Measurements from ENCODE around the gene CTSZ. TPM values are rescaled to one million over a fixed set of nuclear protein-coding genes. Genes with fewer than 3 reads are reported as not detected.

The CTSZ gene
- total RNA-seq, 4 donors from 2014 or later = 165 to 410 (median 217) TPM

DNA sequence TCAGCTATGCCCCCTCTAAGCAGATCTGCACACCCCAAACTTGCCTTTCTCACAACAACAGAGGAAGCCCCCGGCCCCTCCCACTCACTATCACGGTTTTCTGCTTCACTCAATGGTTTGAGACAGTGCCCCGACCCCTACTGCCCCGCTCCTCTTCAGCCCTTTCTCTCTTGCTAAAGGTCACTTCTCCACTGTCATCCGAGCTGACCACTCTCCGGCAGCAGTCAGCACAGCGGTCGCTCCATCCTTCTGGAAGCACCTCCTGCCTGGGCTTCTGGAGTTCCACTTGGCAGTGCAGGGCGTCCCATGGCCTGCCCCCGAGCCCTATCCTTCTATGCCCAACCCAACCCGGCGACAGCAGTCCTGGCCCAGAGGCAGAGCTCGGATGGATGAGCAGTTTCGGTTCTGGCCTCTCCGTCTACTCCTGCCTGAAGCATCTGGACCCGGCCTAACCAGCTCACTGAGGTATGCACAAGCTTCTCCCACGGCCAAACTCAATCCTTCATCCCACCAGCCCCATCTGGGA is 4.1 kb downstream of the CTSZ start:
- ATAC-seq (ENCODE audit: low FRiP score) (no peak), DNase-seq (ENCODE audit: low spot score) (no peak)
- TF ChIP-seq CTCF (IDR thresholded peaks at IDR 0.05) = no peak

DNA sequence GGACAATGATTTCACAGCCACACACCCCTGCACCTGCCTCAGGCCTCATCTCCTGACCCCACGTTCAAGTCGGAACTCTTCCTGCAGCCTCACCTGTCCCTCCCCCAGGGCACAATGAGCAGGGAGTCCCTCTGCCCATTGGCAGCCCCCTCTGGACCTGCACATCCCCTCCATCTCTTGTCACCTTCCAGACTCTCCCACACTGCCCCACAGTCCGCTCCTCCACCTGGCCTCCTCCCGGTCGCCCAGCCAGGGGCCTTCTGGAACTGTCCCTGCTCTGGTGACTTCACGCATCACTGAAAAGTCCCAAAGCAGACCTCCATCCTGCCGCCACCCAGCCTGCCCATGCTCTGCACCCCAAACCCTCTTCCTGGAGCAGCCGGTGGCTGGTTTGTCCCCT is 4.7 kb downstream of the CTSZ start:
- no peak for DNase-seq (ENCODE audit: low spot score)
- no peak for ATAC-seq (ENCODE audit: low FRiP score)
- TF ChIP-seq CTCF (IDR thresholded peaks at IDR 0.05) = no peak

DNA sequence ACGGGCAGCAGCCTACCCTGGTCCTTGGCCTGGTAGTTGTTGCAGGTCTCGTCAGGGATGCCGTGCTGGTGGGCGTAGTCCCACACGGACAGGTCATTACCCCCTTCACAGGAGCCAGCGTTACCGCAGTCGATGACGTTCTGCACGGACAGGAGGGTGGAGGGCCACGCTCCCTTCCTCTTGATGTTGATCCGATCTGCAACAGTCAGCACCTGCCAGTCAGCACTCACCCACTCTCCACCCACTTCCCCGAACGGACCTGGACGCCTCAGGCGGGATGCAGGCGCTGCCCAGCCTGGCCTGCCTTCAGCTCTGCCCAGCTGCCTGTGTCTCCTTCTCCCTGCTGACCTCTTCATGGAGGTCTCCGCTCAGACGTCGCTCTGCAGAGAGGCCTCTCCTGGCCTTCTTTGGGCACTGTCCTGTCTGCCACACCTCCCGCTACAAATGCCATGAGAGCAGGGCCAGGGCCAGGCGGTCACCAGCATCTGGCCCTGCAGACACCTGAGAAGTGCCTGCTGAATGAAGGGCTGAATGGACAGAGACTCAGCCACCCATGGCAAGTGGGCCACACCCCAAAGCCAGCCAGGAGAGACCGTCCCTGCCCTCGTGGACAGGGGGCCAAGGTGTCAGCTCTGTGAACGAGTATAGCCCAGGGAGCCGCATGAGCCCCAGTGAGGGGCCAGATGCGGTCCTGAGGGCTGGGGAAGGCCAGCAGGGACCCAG is 5.4 kb downstream of the CTSZ start:
- TF ChIP-seq CTCF (IDR thresholded peaks at IDR 0.05) = no peak
- ATAC-seq (ENCODE audit: low FRiP score) (no peak), DNase-seq (ENCODE audit: low spot score) (no peak)

DNA sequence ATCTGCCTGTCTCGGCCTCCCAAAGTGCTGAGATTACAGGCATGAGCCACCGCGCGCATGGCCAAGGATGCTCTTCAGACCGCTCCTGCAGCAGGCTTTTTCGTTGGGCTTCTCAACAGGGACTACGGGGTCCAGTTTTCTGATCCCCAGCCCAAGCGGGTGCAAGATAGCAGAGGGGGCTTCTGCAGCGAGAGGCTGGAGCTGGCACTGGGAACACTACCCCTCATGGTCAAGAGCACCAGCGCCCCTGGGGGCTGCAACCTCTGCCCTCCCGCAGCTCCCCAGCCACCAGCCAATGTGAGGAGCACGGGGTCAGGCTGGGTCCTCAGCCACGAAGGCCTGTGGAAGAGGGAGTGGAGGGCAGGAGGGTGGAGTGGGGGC is 6.0 kb downstream of the CTSZ start:
- no peak for ATAC-seq (ENCODE audit: low FRiP score)
- no peak for DNase-seq (ENCODE audit: low spot score)
- TF ChIP-seq CTCF (IDR thresholded peaks at IDR 0.05) = no peak

GRCh38 chr20:59000326-59000725 is 6.7 kb downstream of the CTSZ start:
- ATAC-seq (ENCODE audit: low FRiP score) (no peak), DNase-seq (ENCODE audit: low spot score) (no peak)
- TF ChIP-seq CTCF (IDR thresholded peaks at IDR 0.05) = no peak

DNA sequence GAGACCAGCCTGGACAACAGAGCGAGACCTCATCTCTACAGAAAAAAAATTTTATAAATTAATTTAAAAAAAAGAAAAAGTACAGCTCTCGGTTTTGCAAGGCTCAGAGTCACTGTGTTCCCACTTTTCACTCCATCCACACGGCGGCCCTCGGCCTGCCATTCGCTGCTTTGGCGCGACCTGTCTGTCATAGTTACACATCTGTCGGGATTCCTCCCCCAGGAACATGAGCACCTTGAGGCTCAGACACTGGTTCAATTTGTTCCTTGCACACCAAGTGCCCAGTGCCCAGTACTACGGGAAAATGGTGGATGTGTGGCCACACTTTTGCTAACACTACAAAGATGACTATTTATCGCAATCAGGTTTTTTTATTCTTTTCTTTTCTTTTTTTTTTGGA is 8.4 kb downstream of the CTSZ start:
- no peak for TF ChIP-seq CTCF (IDR thresholded peaks at IDR 0.05)
- DNase-seq (ENCODE audit: low spot score) (no peak), ATAC-seq (ENCODE audit: low FRiP score) (no peak)

DNA sequence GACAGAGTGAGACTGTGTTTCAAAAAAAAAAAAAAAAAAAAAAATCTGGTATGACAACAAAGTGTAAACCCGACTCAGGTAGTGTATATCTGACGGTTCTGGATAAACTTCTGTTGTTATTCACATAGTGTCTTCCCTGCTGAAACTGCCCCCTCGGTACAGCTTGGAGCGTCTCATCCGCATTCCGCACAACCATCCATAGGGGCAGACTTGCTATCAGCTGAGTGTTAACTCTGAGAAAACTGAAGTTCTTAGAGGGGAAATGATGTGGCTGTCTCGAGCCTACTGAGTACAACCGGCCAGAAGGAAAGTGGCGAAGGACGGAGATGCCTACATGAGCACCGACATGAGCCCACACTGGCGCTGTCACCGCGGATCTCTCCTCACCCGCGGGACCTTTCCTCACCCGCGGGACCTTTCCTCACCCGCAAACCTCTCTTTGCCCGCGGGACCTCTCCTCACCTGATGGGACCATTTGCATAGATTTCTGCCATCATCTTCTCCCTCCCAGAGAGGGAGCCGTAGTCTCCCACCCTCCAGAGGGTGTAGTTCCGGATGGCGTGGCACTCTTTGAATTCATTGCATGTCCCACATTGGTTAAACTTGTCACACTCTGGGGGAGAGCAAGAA is 9.8 kb downstream of the CTSZ start:
- TF ChIP-seq CTCF (IDR thresholded peaks at IDR 0.05) = no peak
- no peak for ATAC-seq (ENCODE audit: low FRiP score)
- no peak for DNase-seq (ENCODE audit: low spot score)
